Stomach (tissue), 9 donors: ENCODE data around the gene SYNPO2. TPM values are rescaled to one million over a fixed set of nuclear protein-coding genes. Genes with fewer than 3 reads are reported as not detected.
"Not testable (repeated sequence)": the region's sequence is repeated elsewhere in the genome, so short reads cannot be mapped to it uniquely, and the experiment has no call there.

Experiments used
- DNase-seq, 2 donors: peaks; one replicate each; pipeline versions ENCODE4 v3.0.0 to v3.0.0-alpha.2; 2013 to 2019
- H3K27ac ChIP-seq, 5 donors: fragments of 200-600 bp in 4 of 5; sonication (generic) in 4 of 5; one replicate each; pipeline ENCODE4 v1.5.1; 2013 to 2019; ENCODE audit warnings: mild to moderate bottlenecking in 1 of 5, moderate library complexity in 1 of 5
- H3K27me3 ChIP-seq, 3 donors: fragments of 200-600 bp; sonication (generic); one replicate each; pipeline ENCODE4 v1.5.1; 2017 to 2019; ENCODE audit warnings: mixed run types in 1 of 3
- H3K36me3 ChIP-seq, 4 donors: fragments of 200-600 bp; sonication (generic); 1 replicate in 3 of 4; 2 replicates in 1 of 4; pipeline ENCODE4 v1.5.1; 2016 to 2019
- H3K4me1 ChIP-seq, 4 donors: fragments of 200-600 bp; sonication (generic); one replicate each; pipeline ENCODE4 v1.5.1; 2016 to 2019
- H3K4me3 ChIP-seq, 4 donors: fragments of 200-600 bp; sonication (generic) in 3 of 4; one replicate each; pipeline ENCODE4 v1.5.1; 2016 to 2019; ENCODE audit warnings: mild to moderate bottlenecking in 1 of 4
- H3K9me3 ChIP-seq, 4 donors: fragments of 200-600 bp; sonication (generic); one replicate each; pipeline ENCODE4 v1.5.1; 2016 to 2019
- CTCF ChIP-seq, 7 experiments: fragments of 450-650 bp in 4 of 7; fragments of 200-600 bp in 3 of 7; sonication (generic) in 3 of 7; IDR thresholded peaks; one replicate each; pipeline ENCODE4 v1.5.1; 2016 to 2019; ENCODE audit warnings: antibody characterized with exemption in 7 of 7, control low read depth in 2 of 7, mild to moderate bottlenecking in 1 of 7
- EP300 ChIP-seq: sonication (generic); formaldehyde crosslinking; IDR thresholded peaks from one replicate; pipeline ENCODE4 v1.6.1; 2017; ENCODE audit warnings: antibody characterized with exemption
- POLR2A ChIP-seq, 4 donors: fragments of 450-650 bp; IDR thresholded peaks; one replicate each; pipeline ENCODE4 v1.6.1; 2016; ENCODE audit warnings: antibody characterized with exemption in 4 of 4, control low read depth in 2 of 4, mild to moderate bottlenecking in 1 of 4, moderate library complexity in 1 of 4
- POLR2AphosphoS5 ChIP-seq, 3 donors: sonication (generic); formaldehyde crosslinking; IDR thresholded peaks; one replicate each; pipeline ENCODE4 v1.6.1; 2016; ENCODE audit warnings: antibody characterized with exemption in 3 of 3
- WGBS, 5 donors: extraction: QIAGEN DNeasy Blood & Tissue Kit in 3 of 5; methylation state at CpG; one replicate each; pipeline versions ENCODE4 v1.1.5 to v1.1.7; 2013 to 2018; 5-methylcytosine and 5-hydroxymethylcytosine counted together
- intact Hi-C: fragments of 100-400 bp; cut with DNase I; formaldehyde crosslinking; loops from one replicate; pipeline ENCODE4 v1.15.1; 2023; ENCODE audit warnings: low total_unique reads
- polyA plus RNA-seq, 3 donors: library from polyadenylated mRNA; stranded (reverse); fragments of 200-250 nt; gene quantifications; one replicate each; pipeline ENCODE4 v1.2.3, GENCODE V29; 2013
- total RNA-seq, 5 donors: library from RNA; depleted of rRNA; stranded (reverse); fragments of >200 nt; gene quantifications; one replicate each; pipeline versions ENCODE4 v1.1.0 to v1.2.3, GENCODE V29; 2014 to 2016
- donor health status: healthy with polysubstance abuse.
- donor health status: Bipolar disorder and iron deficiency.
- donor health status: healthy.

Gene SYNPO2
- total and polyA plus RNA-seq, 8 donors = 24.8 to 644 (median 150) TPM

GRCh38 chr4:118974758-118975157 is 86.1 kb downstream of the SYNPO2 start:
- Histone ChIP-seq H3K27ac (peak overlapping the region in 3 of 5 donors; percentile 5 to 60 (median 25)), H3K36me3 (no peaks in the 10 kb centered on the region), H3K4me3 (no peak overlapping the region), H3K9me3 (no peaks in the 10 kb centered on the region), H3K4me1 (peaks cover 0 to 36% (median 15%) of the 10 kb centered on the region in 4 donors), H3K27me3 (no peaks in the 10 kb centered on the region)
- DNase-seq = no peak
- 55 to 73% (median 61%) methylated on average over 2 of the region's 2 CpGs for WGBS, 5 donors
- intact Hi-C loops = loop anchor here (10.0 kb wide), 1 partner anchor 230 kb away; no protein-coding TSS in a partner anchor
- TF ChIP-seq POLR2A (IDR thresholded peaks at IDR 0.05) = no peak
- TF ChIP-seq CTCF (IDR thresholded peaks at IDR 0.05) = no peak
- TF ChIP-seq EP300 = no peak
- no peak for TF ChIP-seq POLR2AphosphoS5 (IDR thresholded peaks at IDR 0.05)

- DNase-seq = no peak
- Histone ChIP-seq H3K27me3 (no peaks in the 10 kb centered on the region), H3K36me3 (no peaks in the 10 kb centered on the region), H3K9me3 (no peaks in the 10 kb centered on the region), H3K4me3 (no peak overlapping the region), H3K4me1 (peaks cover 0 to 39% (median 15%) of the 10 kb centered on the region in 4 donors), H3K27ac (peak overlapping the region in 3 of 5 donors; percentile 5 to 60 (median 25))
- no peak for TF ChIP-seq POLR2AphosphoS5 (IDR thresholded peaks at IDR 0.05)
- no peak for TF ChIP-seq CTCF (IDR thresholded peaks at IDR 0.05)
- WGBS, 5 donors = 82 to 93% (median 92%) methylated on average over 7 of the region's 7 CpGs
- intact Hi-C loops = loop anchor here (10.0 kb wide), 1 partner anchor 231 kb away; no protein-coding TSS in a partner anchor
These were observed 87.0 kb downstream of the SYNPO2 start for GRCh38 chr4:118975449-118976192.

- H3K4me3 ChIP-seq, H3K27me3 ChIP-seq, DNase-seq, H3K9me3 ChIP-seq, H3K36me3 ChIP-seq: not testable (repeated sequence)
- Histone ChIP-seq H3K4me1 (peaks cover 0 to 45% (median 18%) of the 10 kb centered on the region in 4 donors), H3K27ac (peak overlapping the region in 2 of 5 donors; percentile 25 to 60)
- 90 to 95% (median 94%) methylated on average over 12 of the region's 12 CpGs for WGBS, 5 donors
- intact Hi-C loops = loop anchor here (10.0 kb wide), 1 partner anchor 231 kb away; no protein-coding TSS in a partner anchor
These were observed 87.5 kb downstream of the SYNPO2 start for GRCh38 chr4:118976193-118976560.

GRCh38 chr4:118977100-118977499 is 88.4 kb downstream of the SYNPO2 start:
- WGBS, 5 donors = 80 to 99% (median 95%) methylated on average over 10 to 24 of the region's 24 CpGs
- not testable (repeated sequence) for H3K36me3 ChIP-seq, H3K27me3 ChIP-seq, H3K9me3 ChIP-seq, H3K4me3 ChIP-seq, DNase-seq
- H3K4me1 ChIP-seq = peaks cover 0 to 52% (median 23%) of the 10 kb centered on the region in 4 donors
- intact Hi-C loops = loop anchor here (10.0 kb wide), 1 partner anchor 232 kb away; no protein-coding TSS in a partner anchor
- peak overlapping the region in 1 of 5 donors; percentile 26 for H3K27ac ChIP-seq

- intact Hi-C loops = loop anchor here (10.0 kb wide), 2 partner anchors 235 to 305 kb away; no protein-coding TSS in a partner anchor
- H3K9me3 ChIP-seq = no peaks in the 10 kb centered on the region
- no peak overlapping the region for H3K4me3 ChIP-seq
- no peaks in the 10 kb centered on the region for H3K36me3 ChIP-seq
- TF ChIP-seq POLR2AphosphoS5 (IDR thresholded peaks at IDR 0.05) (no peak), EP300 (no peak), CTCF (IDR thresholded peaks at IDR 0.05) (no peak), POLR2A (IDR thresholded peaks at IDR 0.05) (no peak)
- no peak for DNase-seq
- no peaks in the 10 kb centered on the region for H3K27me3 ChIP-seq
- peaks cover 0 to 48% (median 23%) of the 10 kb centered on the region in 4 donors for H3K4me1 ChIP-seq
- H3K27ac ChIP-seq = peak overlapping the region in 2 of 5 donors; percentile 2 to 89
- 65 to 90% (median 82%) methylated on average over 3 of the region's 3 CpGs for WGBS, 5 donors
These were observed 91.1 kb downstream of the SYNPO2 start for GRCh38 chr4:118979712-118980111.
